Fibroblast of the aortic adventitia (primary cell): ENCODE results near the gene BHLHA9. TPM values are rescaled to one million over a fixed set of nuclear protein-coding genes. Genes with fewer than 3 reads are reported as not detected.

Experiments
- DNase-seq: peaks from one replicate; pipeline ENCODE4 v3.0.0-alpha.2; 2010; ENCODE audit warnings: low read depth
- H3K4me3 ChIP-seq: 2 replicates; pipeline ENCODE4 v1.5.1; 2011; ENCODE audit warnings: low read depth, mild to moderate bottlenecking, control low read depth, low read length, moderate library complexity
- CTCF ChIP-seq: IDR thresholded peaks from 2 replicates; pipeline ENCODE4 v1.5.1; 2011; ENCODE audit warnings: mild to moderate bottlenecking, low read length, control low read depth, inconsistent platforms; ENCODE audit not compliant: insufficient read depth
- total RNA-seq: library from RNA; depleted of rRNA; stranded (reverse); fragments of >200 nt; gene quantifications from 2 replicates; pipeline ENCODE4 v1.2.3, GENCODE V29; 2012; ENCODE audit warnings: low replicate concordance

Gene BHLHA9
- total RNA-seq, 1 donor, result not detected

GRCh38 chr17:1315891-1316403, 45.7 kb downstream of the BHLHA9 start:
- no peak overlapping the region for H3K4me3 ChIP-seq
- no peak for TF ChIP-seq CTCF
- no peak for DNase-seq

Other genes with a start within 250 kb of the BHLHA9 start
- gene ABR, start 90.5 kb upstream of the BHLHA9 start, total RNA-seq, result 76.8 and 83.1 TPM in 2 replicates
- not detected in 2 replicates for gene TRARG1, start 9.2 kb downstream of the BHLHA9 start, total RNA-seq
- 628 and 1,755 TPM in 2 replicates for gene YWHAE, start 129.8 kb downstream of the BHLHA9 start, total RNA-seq
- gene CRK, start 185.8 kb downstream of the BHLHA9 start, total RNA-seq, result 70.0 and 106 TPM in 2 replicates
- gene MYO1C, start 222.2 kb downstream of the BHLHA9 start, total RNA-seq, result 127 and 139 TPM in 2 replicates
- 13.2 and 27.3 TPM in 2 replicates for gene INPP5K, start 246.2 kb downstream of the BHLHA9 start, total RNA-seq